Hepatocyte (in vitro differentiated cells): ENCODE results near the gene ZFYVE27. TPM values are rescaled to one million over a fixed set of nuclear protein-coding genes. Genes with fewer than 3 reads are reported as not detected.
A peak's percentile ranks its signal among the peaks of the same experiment; 100 is the strongest.

Experiments
- DNase-seq: peaks from one replicate; pipeline ENCODE4 v3.0.0-alpha.2; 2016; ENCODE audit warnings: low spot score
- H2AFZ ChIP-seq: fragments of 200-600 bp; sonication (generic); 2 replicates; pipeline ENCODE4 v1.6.0; 2016; ENCODE audit warnings: antibody characterized with exemption, mild to moderate bottlenecking
- H3K27ac ChIP-seq: fragments of 200-600 bp; sonication (generic); 2 replicates; pipeline ENCODE4 v1.5.1; 2016; ENCODE audit warnings: mild to moderate bottlenecking
- H3K27me3 ChIP-seq: fragments of 200-600 bp; sonication (generic); 2 replicates; pipeline ENCODE4 v1.6.1; 2016
- H3K36me3 ChIP-seq: fragments of 200-600 bp; sonication (generic); replicated peaks from 2 replicates; pipeline ENCODE4 v1.5.1; 2016; ENCODE audit warnings: low read depth; ENCODE audit not compliant: insufficient read depth
- H3K4me1 ChIP-seq: fragments of 200-600 bp; sonication (generic); 2 replicates; pipeline ENCODE4 v1.5.1; 2016; ENCODE audit warnings: mild to moderate bottlenecking, moderate library complexity; ENCODE audit not compliant: insufficient read depth
- H3K4me2 ChIP-seq: fragments of 200-600 bp; sonication (generic); 2 replicates; pipeline ENCODE4 v1.6.0; 2016
- H3K4me3 ChIP-seq: fragments of 200-600 bp; sonication (generic); 2 replicates; pipeline ENCODE4 v1.5.1; 2016; ENCODE audit warnings: mild to moderate bottlenecking
- H3K79me2 ChIP-seq: fragments of 200-600 bp; sonication (generic); 2 replicates; pipeline ENCODE4 v1.6.0; 2017; ENCODE audit warnings: mild to moderate bottlenecking
- H3K9me2 ChIP-seq: fragments of 200-600 bp; sonication (generic); replicated peaks from 2 replicates; pipeline ENCODE4 v1.6.0; 2017; ENCODE audit warnings: mild to moderate bottlenecking; ENCODE audit not compliant: insufficient read depth
- H3K9me3 ChIP-seq: fragments of 200-600 bp; sonication (generic); 2 replicates; pipeline ENCODE4 v1.5.1; 2016; ENCODE audit warnings: low read depth, mild to moderate bottlenecking
- H4K20me1 ChIP-seq: fragments of 200-600 bp; sonication (generic); 2 replicates; pipeline ENCODE4 v1.6.0; 2016; ENCODE audit warnings: mild to moderate bottlenecking; ENCODE audit not compliant: insufficient read depth, poor library complexity, severe bottlenecking
- CTCF ChIP-seq: fragments of 200-600 bp; sonication (generic); IDR thresholded peaks from 2 replicates; pipeline ENCODE4 v1.5.1; 2016; ENCODE audit warnings: antibody characterized with exemption, mild to moderate bottlenecking; ENCODE audit not compliant: poor library complexity
- EZH2 ChIP-seq: fragments of 200-600 bp; sonication (generic); IDR thresholded peaks from 2 replicates; pipeline ENCODE4 v1.6.1; 2016; ENCODE audit warnings: antibody characterized with exemption, mild to moderate bottlenecking, borderline replicate concordance
- EZH2phosphoT487 ChIP-seq: fragments of 200-600 bp; sonication (generic); IDR thresholded peaks from one replicate; pipeline ENCODE4 v1.6.1; 2018; ENCODE audit warnings: antibody characterized with exemption, mild to moderate bottlenecking, low read depth, moderate library complexity; ENCODE audit not compliant: unreplicated experiment, severe bottlenecking
- WGBS: methylation state at CpG from one replicate; pipeline ENCODE4 v1.1.6; 2016; ENCODE audit warnings: low lambda C conversion rate; ENCODE audit errors: missing lambda C conversion rate; 5-methylcytosine and 5-hydroxymethylcytosine counted together
- polyA plus RNA-seq: library from polyadenylated mRNA; unstranded; fragments of >200 nt; fragmentation: Nextera tagmentation; extraction: Ambion mirVana; gene quantifications from 2 replicates; pipeline ENCODE4 v1.2.1, GENCODE V29; 2016
- total RNA-seq: library from RNA; depleted of rRNA; stranded (reverse); fragments of >200 nt; gene quantifications from 2 replicates; pipeline ENCODE4 v1.2.3, GENCODE V29; 2014

The ZFYVE27 gene
- total and polyA plus RNA-seq, 2 experiments from 2014 or later = 24.9 to 30.3 TPM

GRCh38 chr10:97785731-97786130 lies 48.8 kb downstream of the ZFYVE27 start:
- H3K4me1 ChIP-seq = peaks cover 14% of the 10 kb centered on the region
- no peak overlapping the region for H3K4me3 ChIP-seq
- no peaks in the 10 kb centered on the region for H4K20me1 ChIP-seq
- DNase-seq = no peak
- no peaks in the 10 kb centered on the region for H3K9me2 ChIP-seq
- H3K9me3 ChIP-seq = no peaks in the 10 kb centered on the region
- H3K4me2 ChIP-seq = no peak overlapping the region
- 78% methylated on average over 9 of the region's 9 CpGs for WGBS
- no peaks in the 10 kb centered on the region for H3K79me2 ChIP-seq
- no peak overlapping the region for H3K27ac ChIP-seq
- H3K36me3 ChIP-seq = no peaks in the 10 kb centered on the region
- TF ChIP-seq CTCF (no peak), EZH2 (no peak), EZH2phosphoT487 (no peak)
- H2AFZ ChIP-seq = no peak overlapping the region
- no peaks in the 10 kb centered on the region for H3K27me3 ChIP-seq

- Histone ChIP-seq H2AFZ (peak overlapping the region; percentile 17), H4K20me1 (no peaks in the 10 kb centered on the region), H3K9me2 (no peaks in the 10 kb centered on the region), H3K9me3 (no peaks in the 10 kb centered on the region), H3K27ac (peak overlapping the region; percentile 62), H3K79me2 (no peaks in the 10 kb centered on the region), H3K4me3 (no peak overlapping the region), H3K27me3 (no peaks in the 10 kb centered on the region), H3K4me2 (peak overlapping the region; percentile 75), H3K36me3 (no peaks in the 10 kb centered on the region), H3K4me1 (peaks cover 4% of the 10 kb centered on the region)
- TF ChIP-seq CTCF = peak; percentile 3
- no peak for TF ChIP-seq EZH2
- 13% methylated on average over 22 of the region's 22 CpGs for WGBS
- DNase-seq = peak; percentile 69
These were observed 51.9 kb downstream of the ZFYVE27 start for GRCh38 chr10:97788552-97789442.

- no peak overlapping the region for H2AFZ ChIP-seq
- no peak overlapping the region for H3K4me2 ChIP-seq
- H3K9me2 ChIP-seq = no peaks in the 10 kb centered on the region
- H3K9me3 ChIP-seq = no peaks in the 10 kb centered on the region
- H3K27me3 ChIP-seq = no peaks in the 10 kb centered on the region
- H3K4me3 ChIP-seq = no peak overlapping the region
- 74% methylated on average over 6 of the region's 6 CpGs for WGBS
- TF ChIP-seq EZH2 = no peak
- TF ChIP-seq EZH2phosphoT487 = no peak
- TF ChIP-seq CTCF = no peak
- H3K36me3 ChIP-seq = no peaks in the 10 kb centered on the region
- H3K4me1 ChIP-seq = peaks cover 4% of the 10 kb centered on the region
- H3K79me2 ChIP-seq = no peaks in the 10 kb centered on the region
- no peak overlapping the region for H3K27ac ChIP-seq
- H4K20me1 ChIP-seq = no peaks in the 10 kb centered on the region
- no peak for DNase-seq
These were observed 53.0 kb downstream of the ZFYVE27 start for GRCh38 chr10:97789770-97790397.
